SK-N-SH treated with all-trans-retinoic acid at 6 μM for 48 hours (cell line): Measurements from ENCODE around the gene ANKFN1.

Experiments used
- BACH2 ChIP-seq: fragments of 250-450 bp; sonication (Bioruptor Pico); IDR thresholded peaks from 2 replicates; pipeline ENCODE4 v1.9.0; 2021; ENCODE audit warnings: mild to moderate bottlenecking, borderline replicate concordance
- CREB5 ChIP-seq: fragments of 250-450 bp; sonication (Bioruptor Pico); IDR thresholded peaks from 2 replicates; pipeline ENCODE4 v1.5.1; 2020; ENCODE audit warnings: low read depth, mild to moderate bottlenecking, moderate library complexity
- PATZ1 ChIP-seq: fragments of 250-450 bp; sonication (Bioruptor Pico); IDR thresholded peaks from 2 replicates; pipeline ENCODE4 v1.8.0; 2020; ENCODE audit warnings: mild to moderate bottlenecking, moderate library complexity, borderline replicate concordance

GRCh38 chr17:56441308-56441707 lies 288.0 kb downstream of the ANKFN1 start:
- TF ChIP-seq CREB5 (CRISPR knock-in tag) (no peak), BACH2 (CRISPR knock-in tag) (no peak), PATZ1 (no peak)
